GM19238 (cell line): ENCODE measurements around the gene ALOX5AP.

ENCODE experiments used
- DNase-seq: peaks from one replicate; pipeline ENCODE4 v3.0.0; 2011; ENCODE audit warnings: low spot score; ENCODE audit not compliant: insufficient read length

The ALOX5AP gene

GRCh38 chr13:30759748-30760147 is 24.4 kb downstream of the ALOX5AP start:
- DNase-seq: no peak

- DNase-seq: no peak
Observed at GRCh38 chr13:30762643-30763042, 27.3 kb downstream of the ALOX5AP start.

GRCh38 chr13:30763786-30764413 is 28.6 kb downstream of the ALOX5AP start:
- DNase-seq: no peak

- DNase-seq: no peak
Observed at GRCh38 chr13:30766231-30766630, 30.9 kb downstream of the ALOX5AP start.

- no peak for DNase-seq
Observed at GRCh38 chr13:30770929-30771328, 35.6 kb downstream of the ALOX5AP start.

GRCh38 chr13:30773561-30773960 is 38.2 kb downstream of the ALOX5AP start:
- DNase-seq: no peak

- DNase-seq: no peak
Observed at GRCh38 chr13:30774214-30774730, 38.9 kb downstream of the ALOX5AP start.

- DNase-seq: no peak
Observed at GRCh38 chr13:30776661-30777060, 41.3 kb downstream of the ALOX5AP start.

GRCh38 chr13:30779016-30779415 is 43.7 kb downstream of the ALOX5AP start:
- no peak for DNase-seq

- DNase-seq: no peak
Observed at GRCh38 chr13:30779608-30780007, 44.3 kb downstream of the ALOX5AP start.

- DNase-seq: no peak
Observed at GRCh38 chr13:30780338-30780981, 45.1 kb downstream of the ALOX5AP start.

GRCh38 chr13:30785191-30785850 is 50.0 kb downstream of the ALOX5AP start:
- DNase-seq: no peak

GRCh38 chr13:30786648-30787047 is 51.3 kb downstream of the ALOX5AP start:
- no peak for DNase-seq

- no peak for DNase-seq
Observed at GRCh38 chr13:30787738-30788525, 52.6 kb downstream of the ALOX5AP start.

- no peak for DNase-seq
Observed at GRCh38 chr13:30789166-30789862, 54.0 kb downstream of the ALOX5AP start.

- DNase-seq: no peak
Observed at GRCh38 chr13:30790592-30790991, 55.2 kb downstream of the ALOX5AP start.

- no peak for DNase-seq
Observed at GRCh38 chr13:30791354-30792001, 56.1 kb downstream of the ALOX5AP start.

GRCh38 chr13:30792285-30793000 is 57.1 kb downstream of the ALOX5AP start:
- DNase-seq: no peak

GRCh38 chr13:30796132-30796572 is 60.8 kb downstream of the ALOX5AP start:
- no peak for DNase-seq
